HG02840 (cell line): ENCODE data around the gene RWDD4.
"Not testable (repeated sequence)": the region's sequence is repeated elsewhere in the genome, so short reads cannot be mapped to it uniquely, and the experiment has no call there.

Experiments used
- ATAC-seq: cut with Tn5 transposase; IDR thresholded peaks from one replicate; pipeline ENCODE4 v1.9.1; 2021; ENCODE audit warnings: mild to moderate bottlenecking, moderate library complexity, moderate number of reproducible peaks; ENCODE audit not compliant: unreplicated experiment, low FRiP score

RWDD4 gene

DNA sequence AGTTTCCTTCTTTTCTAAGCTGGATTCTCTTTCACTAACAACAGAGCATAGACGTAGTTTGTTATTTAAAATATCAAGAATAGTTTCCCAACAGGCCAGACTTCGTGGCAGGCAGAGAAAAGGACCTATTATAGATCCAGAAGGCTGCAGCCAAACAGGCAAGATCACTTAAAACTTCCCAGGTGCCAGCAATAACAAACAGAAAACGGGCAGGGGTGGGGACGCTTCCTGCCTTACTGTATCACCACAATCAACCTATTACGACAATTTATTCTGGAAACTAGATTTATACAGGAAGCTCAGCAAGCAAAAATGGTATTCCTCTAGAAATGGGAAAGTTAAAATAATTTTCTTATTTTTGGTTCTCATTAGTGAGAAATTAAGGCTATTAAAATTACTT, 22.1 kb downstream of the RWDD4 start:
- ATAC-seq: no peak

DNA sequence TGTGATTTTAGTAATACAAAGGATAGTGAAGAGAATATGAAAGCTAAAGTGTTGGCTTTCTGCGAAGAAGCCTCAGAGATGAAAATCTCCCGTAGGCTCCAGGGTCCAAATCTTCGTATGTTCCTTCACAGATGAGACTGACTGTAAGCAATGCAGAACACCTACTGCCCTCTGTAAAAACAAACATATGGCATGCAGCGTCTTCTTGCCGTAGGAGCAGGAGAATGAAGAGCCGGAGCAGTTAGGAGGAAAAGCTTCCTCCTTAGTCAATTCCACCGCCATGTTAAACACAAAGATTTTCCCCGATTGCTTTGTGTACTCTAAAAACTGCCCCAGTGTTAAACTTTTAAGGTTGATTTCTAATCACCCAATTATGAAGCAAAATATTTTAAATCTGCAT, 22.5 kb downstream of the RWDD4 start:
- ATAC-seq: no peak

DNA sequence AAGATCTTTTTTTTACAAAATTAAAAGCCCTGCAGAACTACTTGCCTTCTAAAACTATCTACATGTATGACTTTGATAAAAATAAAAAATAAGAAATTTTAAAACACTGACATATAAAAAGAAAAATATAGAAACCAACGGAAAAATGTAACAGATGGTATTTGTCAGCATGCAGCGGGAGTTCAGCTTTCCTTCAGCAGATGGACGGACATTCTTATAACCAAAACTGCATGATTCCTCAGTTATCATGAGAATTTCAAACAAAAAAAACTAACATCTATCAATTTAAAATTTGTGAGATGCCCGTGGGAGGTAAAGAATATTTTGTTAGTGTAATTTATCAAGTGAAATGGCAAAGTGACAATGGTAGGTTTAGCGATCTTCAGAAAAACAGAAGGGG, 23.2 kb downstream of the RWDD4 start:
- no peak for ATAC-seq

DNA sequence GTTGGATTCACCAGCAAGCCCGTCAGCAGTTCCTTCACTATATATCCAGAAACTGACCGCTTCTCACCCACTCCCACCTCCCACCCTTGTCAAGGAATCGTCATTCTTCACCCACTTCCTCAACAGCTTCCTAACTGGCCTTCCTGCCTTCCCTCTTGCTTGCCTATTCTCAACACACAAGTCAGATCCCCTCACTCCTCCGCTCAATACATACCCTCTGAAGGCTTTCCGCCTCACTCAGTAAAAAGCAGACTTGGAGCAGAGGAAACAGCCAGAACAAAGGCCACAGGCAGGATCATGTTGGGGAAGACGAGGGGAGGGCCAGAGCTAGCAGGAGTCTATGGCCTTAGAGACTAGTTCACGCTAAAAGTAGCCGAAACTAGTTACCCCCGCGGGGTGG, 23.7 kb downstream of the RWDD4 start:
- ATAC-seq: no peak

DNA sequence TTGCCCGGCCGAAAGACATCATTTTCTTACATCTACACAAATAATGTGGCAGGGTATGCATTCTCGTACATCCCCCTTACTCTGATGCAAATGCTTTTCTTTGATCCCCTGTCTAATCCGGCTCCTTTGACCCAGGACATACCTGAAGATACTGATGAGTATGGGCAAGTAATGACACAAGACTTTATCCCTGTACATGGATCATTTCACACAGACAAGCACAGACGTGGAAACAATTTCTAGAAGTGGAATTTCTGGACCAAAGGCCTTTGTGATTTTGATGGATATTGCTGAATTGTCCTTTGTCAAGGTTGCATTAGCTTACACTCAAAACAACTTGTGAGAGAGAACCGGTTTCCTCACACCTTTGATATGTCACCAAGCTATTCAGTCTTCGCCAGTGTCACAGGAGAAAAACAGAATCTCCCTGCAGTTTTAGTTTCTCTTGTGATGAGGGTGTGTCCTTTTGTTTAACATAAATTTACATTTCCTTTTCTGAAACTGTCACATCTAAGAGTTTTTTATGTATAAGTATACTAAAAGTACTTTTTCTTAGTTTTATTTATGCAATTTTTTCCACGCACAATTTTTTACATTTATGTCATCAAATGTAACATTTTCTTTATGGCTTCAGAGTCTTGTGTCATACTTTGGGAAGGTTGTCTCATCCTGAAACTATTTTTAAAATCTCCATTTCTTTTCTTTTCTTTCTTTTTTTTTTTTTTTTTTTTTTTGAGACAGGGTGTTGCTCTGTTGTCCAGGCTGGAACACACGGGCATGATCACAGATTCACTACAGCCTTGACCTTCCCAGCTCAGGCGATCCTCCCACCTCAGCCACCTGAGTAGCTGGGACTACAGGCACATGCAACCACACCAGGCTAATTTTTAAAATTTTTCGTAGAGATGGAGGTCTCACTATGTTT, 25.2 kb downstream of the RWDD4 start:
- ATAC-seq: no peak

DNA sequence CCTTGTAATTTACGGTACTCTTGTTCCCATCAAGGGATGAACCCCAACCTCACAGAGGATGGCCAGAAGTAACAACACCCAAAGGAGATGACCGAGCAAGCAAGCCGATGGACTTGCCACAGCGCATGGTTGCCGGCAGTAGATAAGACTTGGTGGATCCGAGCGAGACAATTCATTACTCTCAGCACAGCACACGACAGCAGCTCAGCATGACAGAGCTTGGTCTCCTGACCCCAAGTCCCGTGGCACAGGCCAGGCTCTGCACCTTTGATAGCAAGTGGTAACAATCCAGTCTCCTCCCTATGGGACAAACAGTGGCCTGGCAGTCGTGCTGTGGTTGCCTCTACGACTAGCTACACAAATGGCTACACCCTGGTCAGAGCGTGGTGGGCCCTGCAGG, 26.3 kb downstream of the RWDD4 start:
- no peak for ATAC-seq

DNA sequence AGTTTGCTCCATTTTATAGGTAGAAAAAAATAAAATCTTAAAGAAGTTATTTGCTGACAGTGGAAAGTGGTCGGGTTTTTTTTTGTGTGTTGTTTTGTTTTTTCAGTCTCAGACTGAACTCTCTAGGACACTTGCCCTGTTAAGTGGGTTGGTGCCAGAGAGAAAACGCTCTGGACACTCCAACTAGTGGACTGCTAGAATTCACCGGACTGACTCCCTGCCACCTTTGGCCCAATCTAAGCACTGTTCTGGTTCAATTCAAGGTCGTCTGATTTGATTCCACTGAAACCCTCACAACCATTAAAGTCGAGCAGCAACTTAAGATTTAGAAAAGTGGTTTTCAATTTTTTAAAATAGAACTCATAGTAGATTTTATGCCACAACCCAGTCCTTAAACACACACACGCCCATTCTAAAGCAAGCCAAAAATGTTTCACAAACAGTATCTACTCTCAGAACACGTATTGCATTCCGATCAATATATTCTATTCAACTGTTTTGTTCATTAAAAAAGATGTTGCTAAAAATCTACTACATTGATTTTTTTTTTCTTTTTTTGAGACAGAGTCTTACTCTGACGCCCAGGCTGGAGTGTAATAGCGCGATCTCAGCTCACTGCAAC, 27.3 kb downstream of the RWDD4 start:
- no peak for ATAC-seq

DNA sequence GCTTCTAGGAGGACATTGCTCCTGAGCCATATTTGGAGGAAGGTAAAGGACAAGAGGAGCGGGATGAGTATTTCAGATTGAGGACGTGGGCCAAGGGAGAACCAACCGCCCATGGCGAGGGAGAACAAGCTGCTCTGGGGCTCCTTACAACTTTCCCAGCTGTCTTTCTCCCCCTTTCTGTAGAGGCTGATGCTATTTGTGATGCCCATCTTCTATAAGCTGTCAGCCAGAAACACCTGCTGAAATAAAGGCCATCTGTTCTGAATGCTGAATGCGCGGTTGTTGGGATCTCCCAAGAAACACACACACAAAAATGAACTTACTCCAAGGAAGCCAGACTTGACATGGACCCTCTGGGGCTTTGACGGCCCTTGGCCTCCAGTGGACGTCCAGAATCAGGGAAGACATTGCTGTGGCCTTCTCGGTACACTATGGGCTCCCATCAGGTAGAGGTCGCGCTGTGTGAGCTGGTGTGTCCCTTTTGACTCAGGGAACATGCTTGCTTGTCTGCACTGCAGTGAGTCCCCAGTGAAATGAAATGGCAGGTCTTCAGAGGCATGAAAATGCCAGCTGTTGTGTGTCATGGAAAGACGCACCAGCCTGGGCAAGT, 30.9 kb downstream of the RWDD4 start:
- no peak for ATAC-seq

DNA sequence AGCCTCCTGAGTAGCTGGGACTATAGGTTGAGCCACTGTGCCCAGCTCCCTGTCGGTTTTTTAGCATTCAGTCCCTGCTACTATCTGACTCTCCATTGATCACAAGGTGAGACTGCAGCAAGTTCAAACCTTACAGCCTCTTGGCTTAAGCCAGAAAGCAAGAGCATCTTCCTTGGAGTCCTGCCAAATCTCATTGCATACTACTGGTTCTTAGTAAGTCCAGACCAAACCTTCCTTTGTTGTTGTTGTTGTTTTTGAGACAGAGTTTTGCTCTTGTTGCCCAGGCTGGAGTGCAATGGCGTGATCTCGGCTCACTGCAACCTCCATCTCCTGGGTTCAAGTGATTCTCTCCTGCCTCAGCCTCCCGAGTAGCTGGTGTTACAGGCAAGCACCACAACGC, 31.7 kb downstream of the RWDD4 start:
- ATAC-seq: not testable (repeated sequence)

DNA sequence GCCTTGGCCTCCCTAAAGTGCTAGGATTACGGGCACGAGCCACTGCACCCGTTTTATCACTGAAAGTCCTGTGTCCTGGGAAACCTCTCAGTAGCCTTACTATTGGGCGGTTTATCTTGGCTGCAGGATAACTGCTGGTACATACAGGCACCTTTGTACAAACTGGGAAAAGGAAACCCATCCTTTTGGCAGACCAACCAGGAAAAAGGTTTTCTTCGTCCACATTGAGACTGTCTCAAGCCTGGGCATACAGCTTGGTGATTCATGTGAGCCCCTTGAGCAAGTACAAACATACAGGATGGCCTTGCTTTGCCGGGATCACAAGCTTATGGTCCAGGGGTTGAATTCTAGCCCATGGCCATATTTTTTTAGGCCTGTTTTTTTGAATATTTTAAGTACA, 32.8 kb downstream of the RWDD4 start:
- no peak for ATAC-seq

DNA sequence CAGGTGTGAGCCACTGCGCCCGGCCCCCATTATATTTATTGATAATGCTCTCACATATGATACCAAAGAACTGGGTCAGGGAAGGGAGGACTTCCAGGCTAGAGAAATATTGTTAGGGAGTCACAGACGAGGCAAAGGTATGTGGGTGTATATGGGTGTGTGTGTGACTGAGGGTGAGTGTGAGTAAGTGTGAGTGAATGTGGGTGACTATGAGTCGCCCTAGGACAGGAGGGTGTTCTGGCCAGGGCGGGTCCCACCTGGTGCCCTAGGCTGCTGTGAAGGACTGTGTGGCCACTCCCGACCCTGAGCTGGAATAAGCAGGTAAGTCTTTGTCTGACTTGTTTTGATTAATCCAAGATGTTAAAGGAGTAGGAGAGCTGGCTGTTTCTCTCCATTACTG, 34.4 kb downstream of the RWDD4 start:
- ATAC-seq: no peak

DNA sequence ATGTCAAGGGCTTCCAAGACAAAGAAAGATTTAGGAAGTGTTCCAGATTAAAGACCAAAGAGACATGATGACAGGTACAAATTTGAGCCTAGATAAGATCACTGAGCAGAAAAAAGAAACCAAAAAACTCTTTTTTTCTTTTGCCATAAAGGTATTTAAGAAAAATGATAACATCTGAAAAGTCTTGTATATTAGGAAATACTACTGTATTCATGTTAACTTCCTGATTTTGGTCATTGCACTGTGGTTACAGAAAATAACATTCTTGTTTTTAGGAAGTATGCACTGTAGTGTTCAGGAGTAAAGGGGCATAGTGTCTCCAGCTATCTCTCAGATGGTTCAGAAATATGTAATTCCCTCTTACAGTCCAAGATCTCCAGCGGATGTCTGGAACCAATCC, 37.1 kb downstream of the RWDD4 start:
- no peak for ATAC-seq

DNA sequence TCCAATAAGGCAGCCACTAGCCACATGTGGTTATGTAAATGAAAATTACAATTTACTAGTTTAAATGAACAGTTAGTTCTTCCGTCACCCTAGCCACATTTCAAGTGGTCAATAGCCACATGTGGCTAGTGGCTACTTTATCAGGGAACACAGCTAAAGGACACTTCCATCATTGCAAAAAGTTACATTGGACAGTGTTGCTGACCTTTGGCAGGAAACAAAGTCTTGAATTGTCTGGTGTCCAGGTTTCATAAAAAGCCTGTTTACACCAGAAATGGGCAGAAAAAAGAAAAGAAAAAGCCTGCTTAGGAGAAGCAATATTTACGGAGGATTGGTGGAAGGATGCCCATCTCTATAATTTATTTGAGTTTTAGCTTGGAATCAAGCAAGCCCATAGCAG, 38.6 kb downstream of the RWDD4 start:
- no peak for ATAC-seq

DNA sequence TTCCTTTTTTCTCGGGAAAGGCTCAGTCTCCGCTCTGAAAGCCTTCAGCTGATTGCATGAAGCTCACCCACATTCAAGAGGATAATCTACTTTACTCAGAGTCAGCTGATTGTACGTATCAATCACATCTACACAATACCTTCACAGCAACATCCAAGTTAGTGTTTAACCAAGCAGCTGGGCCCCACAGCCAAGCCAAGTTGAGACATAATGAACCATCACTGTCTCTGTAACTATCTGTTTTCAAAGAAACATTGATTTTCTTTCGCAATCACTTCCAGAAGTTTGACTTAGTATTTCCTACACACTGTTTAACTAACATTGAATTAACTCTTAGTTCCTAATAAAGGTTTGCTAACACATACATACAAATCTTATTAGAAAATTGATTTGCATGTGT, 40.3 kb downstream of the RWDD4 start:
- ATAC-seq: no peak

DNA sequence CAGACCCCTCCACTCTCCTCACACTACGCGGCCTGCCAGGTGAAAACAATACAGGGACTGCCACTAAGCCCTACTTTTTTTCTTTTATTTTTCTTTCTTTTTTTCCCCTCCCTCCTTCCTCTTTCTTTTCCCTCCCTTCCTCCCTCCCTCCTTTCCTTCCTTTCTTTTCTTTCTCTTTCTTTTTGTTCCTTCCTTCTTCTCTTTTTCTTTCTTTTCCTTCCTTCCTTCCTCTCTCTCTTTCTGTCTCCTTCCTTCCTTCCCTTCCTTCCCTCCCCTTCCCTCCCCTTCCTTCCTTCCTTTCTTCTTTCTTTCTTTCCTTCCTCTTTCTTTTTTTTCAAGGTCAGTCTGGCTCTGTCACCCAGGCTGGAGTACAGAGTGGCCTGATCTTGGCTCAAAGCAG, 41.9 kb downstream of the RWDD4 start:
- no peak for ATAC-seq

DNA sequence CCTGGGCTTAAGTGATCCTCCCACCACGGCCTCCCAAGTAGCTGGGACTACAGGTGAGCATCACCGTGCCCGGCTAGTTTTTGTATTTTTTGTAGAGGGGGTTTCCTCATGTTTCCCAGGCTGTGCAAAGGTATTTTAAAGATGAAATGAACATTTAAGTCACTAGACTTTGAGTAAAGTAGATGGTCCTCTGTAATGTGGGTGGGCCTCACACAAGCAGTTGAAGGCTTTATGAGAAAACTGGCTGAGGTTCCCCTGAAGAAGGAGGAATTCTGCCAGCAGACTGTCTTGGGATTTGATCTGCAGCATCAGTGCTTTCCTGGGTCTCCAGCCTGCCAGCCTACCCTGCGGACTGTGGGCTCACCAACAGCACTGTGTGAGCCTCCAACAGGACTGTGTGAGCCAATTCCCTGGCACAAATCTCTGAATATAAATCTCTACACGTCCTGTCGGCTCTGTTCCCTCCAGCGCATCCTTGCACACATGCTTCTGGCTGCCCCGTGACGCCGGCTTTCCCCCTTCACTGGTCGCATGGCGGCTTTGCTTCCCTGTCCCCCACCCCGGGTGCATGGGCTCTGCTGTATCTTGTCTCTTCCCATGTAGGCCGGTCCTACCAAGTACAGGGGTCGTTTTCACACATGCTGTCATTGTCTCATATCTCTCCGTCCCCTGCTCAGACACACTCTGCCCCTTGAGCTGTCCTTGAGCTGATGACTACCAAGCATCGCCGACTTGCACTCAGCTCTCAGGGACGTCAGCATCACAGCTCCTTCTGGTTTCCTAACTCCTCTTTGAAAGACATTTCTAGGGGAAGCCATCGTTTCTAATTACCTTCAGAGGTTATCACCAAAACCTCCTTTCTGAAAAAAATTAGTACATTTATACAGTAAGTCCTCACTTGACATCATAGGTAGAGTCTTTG, 46.4 kb downstream of the RWDD4 start:
- no peak for ATAC-seq

DNA sequence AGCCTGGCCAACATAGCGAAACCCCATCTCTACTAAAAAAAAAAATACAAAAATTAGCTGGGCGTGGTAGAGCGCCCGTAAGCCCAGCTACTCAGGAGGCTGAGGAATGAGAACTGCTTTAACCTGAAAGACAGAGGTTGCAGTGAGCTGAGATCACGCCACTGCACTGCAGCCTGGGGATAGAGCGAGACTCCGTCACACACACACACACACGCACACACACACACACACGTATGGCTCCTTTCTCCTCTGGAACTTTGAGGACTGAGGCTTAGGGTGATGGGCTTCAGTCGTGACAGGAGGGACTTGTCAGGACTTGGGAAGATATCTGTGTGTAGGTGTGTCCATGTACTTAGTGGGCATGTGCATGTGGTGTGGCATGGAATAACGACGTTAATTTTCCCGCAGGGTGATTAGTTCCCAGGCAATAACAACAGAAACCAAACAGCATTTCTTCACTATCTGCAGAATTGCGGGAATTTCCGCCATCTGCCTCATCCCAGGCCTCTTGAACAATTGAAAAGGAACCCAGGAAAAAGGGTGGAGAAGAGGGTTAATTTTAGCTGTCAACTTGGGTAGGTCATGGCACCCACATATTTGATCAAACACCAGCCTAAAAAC, 47.7 kb downstream of the RWDD4 start:
- no peak for ATAC-seq

DNA sequence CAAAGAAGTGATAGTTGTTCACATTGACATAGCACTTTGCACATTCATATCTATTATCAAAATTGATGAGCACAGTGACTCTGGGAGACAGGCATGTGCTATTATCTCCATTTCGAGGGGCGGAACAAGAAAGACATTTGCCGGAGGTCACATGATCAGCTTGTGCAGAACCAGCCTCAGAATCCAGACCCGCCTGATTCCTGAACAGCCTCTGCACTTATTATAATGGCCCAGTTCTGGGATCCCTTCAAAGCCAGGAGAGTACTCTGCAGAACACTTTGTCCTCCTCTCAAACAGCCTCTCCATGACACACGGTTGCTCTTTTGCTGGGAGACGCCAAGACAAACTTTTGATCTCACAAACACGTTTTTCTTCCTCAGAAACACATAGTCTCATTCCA, 48.4 kb downstream of the RWDD4 start:
- ATAC-seq: no peak

DNA sequence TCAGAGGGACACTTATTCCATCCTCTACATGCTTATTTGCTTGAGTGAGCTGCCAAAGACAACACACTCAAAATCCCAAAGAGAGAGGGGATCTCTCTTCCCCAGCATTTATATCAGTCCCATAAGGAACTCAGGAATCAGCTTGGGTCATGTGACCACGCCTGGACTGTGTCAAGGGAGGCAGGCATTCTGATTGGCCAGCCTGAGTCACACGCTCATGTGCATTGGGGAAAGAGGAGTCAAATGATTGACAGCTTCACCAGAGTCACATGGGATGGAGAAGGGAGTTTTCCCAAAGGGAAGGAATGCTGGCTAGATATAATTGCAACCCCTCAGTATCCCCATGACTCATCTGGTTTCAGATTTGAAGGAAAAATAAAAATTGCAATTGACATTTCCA, 49.0 kb downstream of the RWDD4 start:
- no peak for ATAC-seq

DNA sequence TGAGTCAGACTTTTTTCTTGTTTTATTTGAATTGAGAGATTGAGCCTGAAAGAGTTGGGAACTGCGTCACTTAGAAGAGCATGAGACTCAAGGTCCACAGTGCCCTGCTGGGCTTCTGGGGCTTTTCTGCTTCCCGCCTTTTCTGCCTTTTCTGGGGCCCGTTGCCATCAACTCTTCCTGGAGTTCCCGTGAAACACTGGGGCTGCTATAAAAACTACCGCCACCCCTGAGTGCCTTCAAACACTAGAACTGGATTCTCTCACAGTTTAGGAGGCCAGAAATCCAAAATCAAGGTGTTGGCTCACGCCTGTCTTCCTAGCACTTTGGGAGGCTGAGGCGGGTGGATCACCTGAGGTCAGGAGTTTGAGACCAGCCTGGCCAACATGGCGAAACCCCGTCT, 49.8 kb downstream of the RWDD4 start:
- no peak for ATAC-seq
